ENCODE measurements around the gene STRADB.

DNA sequence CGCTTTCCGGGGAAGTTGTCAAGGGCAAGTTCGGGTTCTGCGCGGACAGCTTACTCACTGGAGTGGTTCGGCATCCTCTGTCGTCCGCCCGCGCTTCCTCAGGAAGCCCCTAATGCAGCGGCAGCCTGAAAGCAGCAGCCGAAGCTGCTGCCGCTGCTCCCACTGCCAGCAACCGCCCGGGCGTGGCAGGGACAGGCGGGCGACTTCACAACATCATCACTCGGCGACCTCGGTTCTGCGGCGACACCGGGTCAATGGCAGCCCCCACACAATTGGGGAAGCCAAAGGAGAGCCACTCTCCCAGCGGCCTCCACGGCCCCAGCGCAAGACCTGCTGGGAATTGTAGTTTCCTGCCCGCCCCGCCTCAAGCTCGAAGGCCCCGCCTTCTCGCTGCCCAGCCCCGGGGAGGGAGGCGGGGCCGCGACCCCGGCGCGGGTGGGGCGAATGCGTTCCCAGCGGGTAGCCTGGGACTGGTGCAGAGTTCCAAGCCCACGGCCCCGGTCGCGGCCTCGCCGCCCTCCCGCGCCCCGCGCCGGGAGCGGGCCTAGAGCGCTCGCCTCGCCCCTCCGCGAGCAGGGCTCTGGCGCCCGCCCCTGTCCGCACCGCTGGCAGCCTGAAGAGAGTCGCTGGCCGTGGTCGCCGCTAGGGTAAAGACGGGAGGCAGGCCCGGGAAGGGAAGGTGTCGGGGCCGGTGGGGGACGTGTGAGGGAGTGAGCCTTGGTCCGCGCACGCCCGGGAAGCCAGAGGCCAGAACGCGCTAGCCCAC, at the start of gene STRADB, which contains the start of gene TRAK2:
- peak in 1 of 2 donors; percentile 75 for TF ChIP-seq EGR1 (IDR thresholded peaks at IDR 0.05; ENCODE audit: low read depth in 2 of 2)
- TF ChIP-seq, protein P1, sequence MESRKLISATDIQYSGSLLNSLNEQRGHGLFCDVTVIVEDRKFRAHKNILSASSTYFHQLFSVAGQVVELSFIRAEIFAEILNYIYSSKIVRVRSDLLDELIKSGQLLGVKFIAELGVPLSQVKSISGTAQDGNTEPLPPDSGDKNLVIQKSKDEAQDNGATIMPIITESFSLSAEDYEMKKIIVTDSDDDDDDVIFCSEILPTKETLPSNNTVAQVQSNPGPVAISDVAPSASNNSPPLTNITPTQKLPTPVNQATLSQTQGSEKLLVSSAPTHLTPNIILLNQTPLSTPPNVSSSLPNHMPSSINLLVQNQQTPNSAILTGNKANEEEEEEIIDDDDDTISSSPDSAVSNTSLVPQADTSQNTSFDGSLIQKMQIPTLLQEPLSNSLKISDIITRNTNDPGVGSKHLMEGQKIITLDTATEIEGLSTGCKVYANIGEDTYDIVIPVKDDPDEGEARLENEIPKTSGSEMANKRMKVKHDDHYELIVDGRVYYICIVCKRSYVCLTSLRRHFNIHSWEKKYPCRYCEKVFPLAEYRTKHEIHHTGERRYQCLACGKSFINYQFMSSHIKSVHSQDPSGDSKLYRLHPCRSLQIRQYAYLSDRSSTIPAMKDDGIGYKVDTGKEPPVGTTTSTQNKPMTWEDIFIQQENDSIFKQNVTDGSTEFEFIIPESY (IDR thresholded peaks at IDR 0.05), result peak; percentile 75
